NB4 (cell line): ENCODE measurements around the gene TYR.

Experiments used
- MYC ChIP-seq: IDR thresholded peaks from 2 replicates; pipeline ENCODE4 v1.6.1; 2011; ENCODE audit warnings: low read depth, low read length
- TF ChIP-seq, protein P1 (sequence below): IDR thresholded peaks from one replicate; pipeline ENCODE4 v1.5.1; 2012; ENCODE audit warnings: low read depth, low read length
- TF ChIP-seq, protein P2 (sequence below): IDR thresholded peaks from 2 replicates; pipeline ENCODE4 v1.6.1; 2011; ENCODE audit warnings: low read depth, low read length

DNA sequence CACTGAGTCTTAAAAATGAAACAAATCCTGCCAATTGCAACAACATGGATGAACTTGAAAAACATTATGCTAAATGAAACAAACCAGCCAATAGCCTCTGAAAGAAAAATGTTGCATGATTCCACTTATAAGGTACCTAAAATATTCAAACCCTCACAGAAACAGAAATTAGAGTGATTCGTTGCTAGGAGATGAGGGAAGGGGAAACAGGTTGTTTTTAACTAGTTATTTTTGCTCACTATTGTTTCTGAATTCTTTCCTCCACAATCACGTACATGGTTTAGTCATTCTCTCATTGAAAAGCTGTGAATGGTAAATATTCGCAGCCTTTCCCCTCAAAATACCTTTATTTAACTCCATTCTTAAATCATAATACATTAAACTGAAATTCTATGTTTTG is 14.0 kb upstream of the TYR start:
- TF ChIP-seq, protein P1, sequence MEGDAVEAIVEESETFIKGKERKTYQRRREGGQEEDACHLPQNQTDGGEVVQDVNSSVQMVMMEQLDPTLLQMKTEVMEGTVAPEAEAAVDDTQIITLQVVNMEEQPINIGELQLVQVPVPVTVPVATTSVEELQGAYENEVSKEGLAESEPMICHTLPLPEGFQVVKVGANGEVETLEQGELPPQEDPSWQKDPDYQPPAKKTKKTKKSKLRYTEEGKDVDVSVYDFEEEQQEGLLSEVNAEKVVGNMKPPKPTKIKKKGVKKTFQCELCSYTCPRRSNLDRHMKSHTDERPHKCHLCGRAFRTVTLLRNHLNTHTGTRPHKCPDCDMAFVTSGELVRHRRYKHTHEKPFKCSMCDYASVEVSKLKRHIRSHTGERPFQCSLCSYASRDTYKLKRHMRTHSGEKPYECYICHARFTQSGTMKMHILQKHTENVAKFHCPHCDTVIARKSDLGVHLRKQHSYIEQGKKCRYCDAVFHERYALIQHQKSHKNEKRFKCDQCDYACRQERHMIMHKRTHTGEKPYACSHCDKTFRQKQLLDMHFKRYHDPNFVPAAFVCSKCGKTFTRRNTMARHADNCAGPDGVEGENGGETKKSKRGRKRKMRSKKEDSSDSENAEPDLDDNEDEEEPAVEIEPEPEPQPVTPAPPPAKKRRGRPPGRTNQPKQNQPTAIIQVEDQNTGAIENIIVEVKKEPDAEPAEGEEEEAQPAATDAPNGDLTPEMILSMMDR = no peak
- TF ChIP-seq MYC = no peak
- TF ChIP-seq, protein P2, sequence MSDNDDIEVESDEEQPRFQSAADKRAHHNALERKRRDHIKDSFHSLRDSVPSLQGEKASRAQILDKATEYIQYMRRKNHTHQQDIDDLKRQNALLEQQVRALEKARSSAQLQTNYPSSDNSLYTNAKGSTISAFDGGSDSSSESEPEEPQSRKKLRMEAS = no peak
